ENCODE results near the gene FOXP4. TPM values are rescaled to one million over a fixed set of nuclear protein-coding genes. Genes with fewer than 3 reads are reported as not detected.

FOXP4 gene
- total RNA-seq, 2 experiments from 2014 or later, result 6.3 to 26.3 TPM

DNA sequence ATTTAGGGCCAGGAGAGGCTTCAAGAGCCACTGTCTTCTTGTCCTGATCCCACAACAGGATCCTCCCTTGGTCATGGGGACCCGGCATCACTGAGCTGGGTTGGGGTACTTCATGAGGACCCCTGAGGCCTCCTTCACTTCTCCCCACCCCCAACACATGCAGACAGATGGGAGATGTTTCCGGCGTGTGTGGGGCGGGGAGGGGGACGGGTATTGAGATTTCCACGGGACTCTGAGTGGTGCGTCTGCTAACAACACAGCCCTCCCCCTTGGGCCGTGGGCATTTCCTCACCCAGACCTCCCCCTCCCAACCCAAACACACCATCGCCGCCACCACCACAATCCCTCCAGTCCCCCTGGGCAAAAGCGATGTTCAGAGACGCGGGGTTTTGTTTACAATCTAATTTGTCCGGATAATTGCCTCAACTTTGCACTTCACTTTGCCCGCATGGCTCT lies 906 bp upstream of the FOXP4 start:
- peak overlapping the region; percentile 89 for H3K4me2 ChIP-seq (ENCODE audit: low read length)
- H2AFZ ChIP-seq (ENCODE audit: low read length), result peak overlapping the region; percentile 78
- H3K36me3 ChIP-seq (ENCODE audit: insufficient read depth, low read length), result no peaks in the 10 kb centered on the region
- intact Hi-C loops (cut with micrococcal nuclease; ENCODE audit: unreplicated experiment), result loop anchor here (5.0 to 10.0 kb wide), 2 partner anchors 473 to 500 kb away; partner anchors contain the start of genes NFYA and OARD1
- H3K4me1 ChIP-seq (ENCODE audit: insufficient read depth, low read length, poor library complexity, severe bottlenecking), result peaks cover 28% of the 10 kb centered on the region
- no peaks in the 10 kb centered on the region for H3K9me2 ChIP-seq (ENCODE audit: insufficient read depth, low read length)
- DNase-seq (ENCODE audit: low spot score), result peak; percentile 41
- no TSS peak for BruUV-seq (replicated peaks)
- no peaks in the 10 kb centered on the region; the same call in 1 of the 2 replicates for H4K20me1 ChIP-seq (ENCODE audit: insufficient read depth, low read length)
- ChIA-PET POLR2A (interaction anchor here (1.2 kb wide), 1 partner anchor 11 kb away, joined by 3 read pairs; no protein-coding TSS in a partner anchor), CTCF (ENCODE audit: unreplicated experiment) (no interaction called here)
- no peak for TF ChIP-seq EZH2phosphoT487 (IDR thresholded peaks at IDR 0.05; ENCODE audit: borderline replicate concordance, low read depth, low read length)
- TF ChIP-seq, protein P1, sequence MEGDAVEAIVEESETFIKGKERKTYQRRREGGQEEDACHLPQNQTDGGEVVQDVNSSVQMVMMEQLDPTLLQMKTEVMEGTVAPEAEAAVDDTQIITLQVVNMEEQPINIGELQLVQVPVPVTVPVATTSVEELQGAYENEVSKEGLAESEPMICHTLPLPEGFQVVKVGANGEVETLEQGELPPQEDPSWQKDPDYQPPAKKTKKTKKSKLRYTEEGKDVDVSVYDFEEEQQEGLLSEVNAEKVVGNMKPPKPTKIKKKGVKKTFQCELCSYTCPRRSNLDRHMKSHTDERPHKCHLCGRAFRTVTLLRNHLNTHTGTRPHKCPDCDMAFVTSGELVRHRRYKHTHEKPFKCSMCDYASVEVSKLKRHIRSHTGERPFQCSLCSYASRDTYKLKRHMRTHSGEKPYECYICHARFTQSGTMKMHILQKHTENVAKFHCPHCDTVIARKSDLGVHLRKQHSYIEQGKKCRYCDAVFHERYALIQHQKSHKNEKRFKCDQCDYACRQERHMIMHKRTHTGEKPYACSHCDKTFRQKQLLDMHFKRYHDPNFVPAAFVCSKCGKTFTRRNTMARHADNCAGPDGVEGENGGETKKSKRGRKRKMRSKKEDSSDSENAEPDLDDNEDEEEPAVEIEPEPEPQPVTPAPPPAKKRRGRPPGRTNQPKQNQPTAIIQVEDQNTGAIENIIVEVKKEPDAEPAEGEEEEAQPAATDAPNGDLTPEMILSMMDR (conservative IDR thresholded peaks at IDR 0.05; ENCODE audit: low read length), result no peak
- peaks cover 7% of the 10 kb centered on the region; the same call in 1 of the 2 replicates for H3K79me2 ChIP-seq (ENCODE audit: insufficient read depth, low read depth, low read length)
- peak overlapping the region; percentile 61 for H3K27ac ChIP-seq (ENCODE audit: low read depth, low read length, poor library complexity, severe bottlenecking)
- H3K4me3 ChIP-seq (ENCODE audit: low read depth, low read length, poor library complexity, severe bottlenecking), result peak overlapping the region; percentile 94
- H3K9me3 ChIP-seq (ENCODE audit: low read length), result no peaks in the 10 kb centered on the region

DNA sequence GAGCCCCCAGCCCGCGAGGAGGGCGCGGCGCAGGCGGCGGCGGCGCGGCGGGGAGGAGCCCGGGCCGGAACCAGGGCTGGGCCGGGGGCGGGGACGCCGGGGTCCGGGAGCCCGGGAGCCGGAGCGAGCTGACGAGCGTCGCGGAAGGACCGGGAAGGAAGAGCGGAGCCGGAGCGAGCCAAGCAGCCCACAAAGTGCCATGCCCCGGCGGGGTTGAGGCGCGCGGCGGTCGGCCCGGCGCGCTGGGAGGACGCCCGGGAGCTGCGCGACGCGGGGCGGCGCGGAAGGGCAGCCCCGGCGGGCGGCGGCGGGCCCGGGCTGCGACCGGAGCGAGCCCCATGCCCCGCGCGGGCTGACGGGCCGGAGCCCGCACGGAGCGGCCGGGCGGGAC lies 289 bp downstream of the FOXP4 start:
- peak overlapping the region; percentile 98; the same call in 1 of the 2 replicates for H3K4me2 ChIP-seq (ENCODE audit: low read length)

More for the DNA sequence above, 289 bp downstream of the FOXP4 start:
- Histone ChIP-seq H3K27ac (ENCODE audit: low read depth, low read length, poor library complexity, severe bottlenecking) (no peak overlapping the region), H3K36me3 (ENCODE audit: insufficient read depth, low read length) (peaks cover 5% of the 10 kb centered on the region; the same call in 1 of the 2 replicates), H3K4me3 (ENCODE audit: low read depth, low read length, poor library complexity, severe bottlenecking) (peak overlapping the region; percentile 94), H4K20me1 (ENCODE audit: insufficient read depth, low read length) (no peaks in the 10 kb centered on the region; the same call in 1 of the 2 replicates), H3K4me1 (ENCODE audit: insufficient read depth, low read length, poor library complexity, severe bottlenecking) (peaks cover 28% of the 10 kb centered on the region), H3K9me2 (ENCODE audit: insufficient read depth, low read length) (no peaks in the 10 kb centered on the region), H3K9me3 (ENCODE audit: low read length) (no peaks in the 10 kb centered on the region), H2AFZ (ENCODE audit: low read length) (no peak overlapping the region), H3K79me2 (ENCODE audit: insufficient read depth, low read depth, low read length) (peaks cover 7% of the 10 kb centered on the region; the same call in 1 of the 2 replicates)
- no TSS peak for BruUV-seq (replicated peaks)
- peak; percentile 71 for DNase-seq (ENCODE audit: low spot score)
- POLR2A ChIA-PET, result no interaction called here
- CTCF ChIA-PET (ENCODE audit: unreplicated experiment), result interaction anchor here (0.6 kb wide), 1 partner anchor 483 kb away, joined by 3 read pairs; no protein-coding TSS in a partner anchor
- TF ChIP-seq, protein P1 (conservative IDR thresholded peaks at IDR 0.05; ENCODE audit: low read length), result no peak
- TF ChIP-seq EZH2phosphoT487 (IDR thresholded peaks at IDR 0.05; ENCODE audit: borderline replicate concordance, low read depth, low read length), result no peak
- intact Hi-C loops (cut with micrococcal nuclease; ENCODE audit: unreplicated experiment), result loop anchor here (2.0 to 10.0 kb wide), 4 partner anchors 122 to 498 kb away; partner anchors contain the start of genes NFYA and OARD1

Measured in OCI-LY7 (cell line).